ENCODE results near the gene GPR65. TPM values are rescaled to one million over a fixed set of nuclear protein-coding genes. Genes with fewer than 3 reads are reported as not detected.

Gene GPR65
- total RNA-seq, 1 experiment from 2014 or later: 0.09 TPM

DNA sequence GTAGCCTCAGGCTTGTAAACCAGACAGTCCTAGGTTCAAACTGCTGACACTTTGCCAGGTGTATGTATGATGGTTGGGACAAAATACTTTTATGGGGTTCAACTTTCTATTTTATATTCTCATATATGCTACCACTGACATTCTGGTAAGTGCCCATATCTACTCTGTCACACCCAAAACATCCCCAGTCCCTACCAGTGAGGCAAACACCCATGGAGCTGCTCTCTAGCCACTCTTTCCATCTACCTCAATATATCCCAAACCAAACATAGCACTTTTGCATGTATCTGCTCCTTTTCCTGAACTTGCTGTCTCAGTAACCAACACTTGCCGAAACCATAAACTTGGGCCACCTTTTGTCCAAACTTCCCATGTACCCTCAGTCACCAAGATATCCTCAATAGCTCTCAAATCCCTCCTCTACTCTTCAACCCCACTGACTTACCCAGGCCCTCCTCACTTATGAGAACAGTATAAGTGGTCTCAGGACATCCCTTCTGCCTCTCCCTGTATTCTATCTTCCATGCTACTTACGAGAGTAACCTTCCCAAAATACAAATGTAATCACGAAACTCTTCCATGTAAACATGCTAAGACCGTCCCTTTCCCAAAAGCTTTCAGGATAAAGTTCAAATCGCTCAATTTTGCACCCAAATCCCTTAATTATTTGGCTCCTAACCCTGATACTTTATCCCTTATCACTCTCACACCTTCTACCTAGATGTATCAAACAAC, 15.5 kb upstream of the GPR65 start:
- Mint-ChIP-seq H3K27ac (ENCODE audit: unreplicated experiment) (no peak overlapping the region), H3K4me3 (ENCODE audit: low read depth, unreplicated experiment) (no peak overlapping the region), H3K9me3 (ENCODE audit: low read depth, unreplicated experiment) (no peaks in the 10 kb centered on the region), H3K27me3 (ENCODE audit: unreplicated experiment) (no peaks in the 10 kb centered on the region), H3K36me3 (ENCODE audit: insufficient read depth, unreplicated experiment) (peaks cover 17% of the 10 kb centered on the region), H3K4me1 (ENCODE audit: low read depth, unreplicated experiment) (peaks cover 33% of the 10 kb centered on the region)
- DNase-seq: no peak
- intact Hi-C loops (cut with micrococcal nuclease; ENCODE audit: unreplicated experiment): no loop called here
- TF ChIP-seq CTCF (IDR thresholded peaks at IDR 0.05; ENCODE audit: unreplicated experiment): no peak
- CTCF ChIA-PET: no interaction called here
- BruUV-seq (replicated peaks): no TSS peak

- intact Hi-C loops (cut with micrococcal nuclease; ENCODE audit: unreplicated experiment): no loop called here
- DNase-seq: no peak
- peaks cover 17% of the 10 kb centered on the region for H3K36me3 Mint-ChIP-seq (ENCODE audit: insufficient read depth, unreplicated experiment)
- no TSS peak for BruUV-seq (replicated peaks)
- CTCF ChIA-PET: no interaction called here
- peaks cover 33% of the 10 kb centered on the region for H3K4me1 Mint-ChIP-seq (ENCODE audit: low read depth, unreplicated experiment)
- no peak overlapping the region for H3K27ac Mint-ChIP-seq (ENCODE audit: unreplicated experiment)
- TF ChIP-seq CTCF (IDR thresholded peaks at IDR 0.05; ENCODE audit: unreplicated experiment): no peak
- no peaks in the 10 kb centered on the region for H3K27me3 Mint-ChIP-seq (ENCODE audit: unreplicated experiment)
- H3K9me3 Mint-ChIP-seq (ENCODE audit: low read depth, unreplicated experiment): no peaks in the 10 kb centered on the region
- H3K4me3 Mint-ChIP-seq (ENCODE audit: low read depth, unreplicated experiment): no peak overlapping the region
Observed at GRCh38 chr14:87989956-87990299, 15.0 kb upstream of the GPR65 start.

GRCh38 chr14:87990682-87991081, 14.3 kb upstream of the GPR65 start:
- H3K4me3 Mint-ChIP-seq (ENCODE audit: low read depth, unreplicated experiment): no peak overlapping the region
- H3K27ac Mint-ChIP-seq (ENCODE audit: unreplicated experiment): no peak overlapping the region
- BruUV-seq (replicated peaks): no TSS peak
- no peak for DNase-seq
- CTCF ChIA-PET: no interaction called here
- H3K36me3 Mint-ChIP-seq (ENCODE audit: insufficient read depth, unreplicated experiment): peaks cover 17% of the 10 kb centered on the region
- intact Hi-C loops (cut with micrococcal nuclease; ENCODE audit: unreplicated experiment): no loop called here
- no peak for TF ChIP-seq CTCF (IDR thresholded peaks at IDR 0.05; ENCODE audit: unreplicated experiment)
- peaks cover 33% of the 10 kb centered on the region for H3K4me1 Mint-ChIP-seq (ENCODE audit: low read depth, unreplicated experiment)
- H3K9me3 Mint-ChIP-seq (ENCODE audit: low read depth, unreplicated experiment): no peaks in the 10 kb centered on the region
- no peaks in the 10 kb centered on the region for H3K27me3 Mint-ChIP-seq (ENCODE audit: unreplicated experiment)

GRCh38 chr14:87992346-87992717, 12.6 kb upstream of the GPR65 start:
- Mint-ChIP-seq H3K27me3 (ENCODE audit: unreplicated experiment) (no peaks in the 10 kb centered on the region), H3K27ac (ENCODE audit: unreplicated experiment) (peak overlapping the region; percentile 61), H3K36me3 (ENCODE audit: insufficient read depth, unreplicated experiment) (peaks cover 17% of the 10 kb centered on the region), H3K4me1 (ENCODE audit: low read depth, unreplicated experiment) (peaks cover 33% of the 10 kb centered on the region), H3K9me3 (ENCODE audit: low read depth, unreplicated experiment) (no peaks in the 10 kb centered on the region), H3K4me3 (ENCODE audit: low read depth, unreplicated experiment) (peak overlapping the region; percentile 73)
- CTCF ChIA-PET: interaction anchor here (0.6 kb wide), 1 partner anchor 1773 kb away, joined by 6 read pairs; no protein-coding TSS in a partner anchor
- intact Hi-C loops (cut with micrococcal nuclease; ENCODE audit: unreplicated experiment): no loop called here
- DNase-seq: no peak
- TSS peak; percentile 62 for BruUV-seq (replicated peaks)
- TF ChIP-seq CTCF (IDR thresholded peaks at IDR 0.05; ENCODE audit: unreplicated experiment): no peak
